H9 (cell line): ENCODE measurements around the gene MRPL36. TPM values are rescaled to one million over a fixed set of nuclear protein-coding genes. Genes with fewer than 3 reads are reported as not detected.

Experiments used
- DNase-seq: peaks from one replicate; pipeline ENCODE4 v3.0.0-alpha.2; 2017
- H2AFZ ChIP-seq: one replicate; pipeline ENCODE4 v1.6.1; 2013; ENCODE audit warnings: mild to moderate bottlenecking, low read length, control low read depth, moderate library complexity
- H2AK5ac ChIP-seq: 2 replicates; pipeline ENCODE4 v1.6.1; 2013; ENCODE audit warnings: low read length, control low read depth, mixed read lengths; ENCODE audit not compliant: insufficient read length
- H2BK120ac ChIP-seq: one replicate; pipeline ENCODE4 v1.6.1; 2013; ENCODE audit warnings: low read depth, mild to moderate bottlenecking, low read length, control low read depth, inconsistent platforms; ENCODE audit not compliant: poor library complexity, severe bottlenecking
- H2BK12ac ChIP-seq: 2 replicates; pipeline ENCODE4 v1.6.1; 2013; ENCODE audit warnings: low read length, control low read depth, mixed read lengths, low read depth; ENCODE audit not compliant: insufficient read length
- H2BK15ac ChIP-seq: 2 replicates; pipeline ENCODE4 v1.6.1; 2013; ENCODE audit warnings: low read depth, low read length, control low read depth
- H2BK20ac ChIP-seq: one replicate; pipeline ENCODE4 v1.6.1; 2013; ENCODE audit warnings: low read depth, mild to moderate bottlenecking, low read length, control low read depth, inconsistent platforms; ENCODE audit not compliant: poor library complexity, severe bottlenecking
- H2BK5ac ChIP-seq: 2 replicates; pipeline ENCODE4 v1.6.1; 2013; ENCODE audit warnings: low read length, control low read depth, mixed read lengths; ENCODE audit not compliant: insufficient read length
- H3K14ac ChIP-seq: 2 replicates; pipeline ENCODE4 v1.6.1; 2013; ENCODE audit warnings: low read length, control low read depth; ENCODE audit not compliant: insufficient read depth
- H3K18ac ChIP-seq: 2 replicates; pipeline ENCODE4 v1.6.1; 2013; ENCODE audit warnings: low read depth, mild to moderate bottlenecking, mixed read lengths, low read length, control low read depth; ENCODE audit not compliant: insufficient read length
- H3K23ac ChIP-seq: 2 replicates; pipeline ENCODE4 v1.6.1; 2013; ENCODE audit warnings: low read length, control low read depth, mixed read lengths, low read depth; ENCODE audit not compliant: insufficient read length
- H3K23me2 ChIP-seq: 2 replicates; pipeline ENCODE4 v1.6.1; 2013; ENCODE audit warnings: low read depth, mild to moderate bottlenecking, mixed read lengths, low read length, control low read depth; ENCODE audit not compliant: insufficient read length, poor library complexity, severe bottlenecking
- H3K27ac ChIP-seq: 2 replicates; pipeline ENCODE4 v1.5.1; 2013; ENCODE audit warnings: low read length, control low read depth, mixed read lengths, low read depth; ENCODE audit not compliant: insufficient read length
- H3K27me3 ChIP-seq: 2 replicates; pipeline ENCODE4 v1.6.1; 2013; ENCODE audit warnings: low read length, control low read depth, inconsistent platforms; ENCODE audit not compliant: insufficient read depth
- H3K4ac ChIP-seq: 2 replicates; pipeline ENCODE4 v1.6.1; 2013; ENCODE audit warnings: low read depth, mild to moderate bottlenecking, control low read depth, inconsistent platforms, low read length, moderate library complexity
- H3K4me1 ChIP-seq: 2 replicates; pipeline ENCODE4 v1.6.1; 2013; ENCODE audit warnings: low read length, control low read depth, inconsistent platforms; ENCODE audit not compliant: insufficient read depth
- H3K4me2 ChIP-seq: 2 replicates; pipeline ENCODE4 v1.6.1; 2013; ENCODE audit warnings: low read length, control low read depth, mixed read lengths; ENCODE audit not compliant: insufficient read length, insufficient read depth
- H3K56ac ChIP-seq: 2 replicates; pipeline ENCODE4 v1.6.1; 2013; ENCODE audit warnings: low read depth, mild to moderate bottlenecking, mixed read lengths, low read length, control low read depth; ENCODE audit not compliant: insufficient read length
- H3K79me1 ChIP-seq: 2 replicates; pipeline ENCODE4 v1.6.1; 2013; ENCODE audit warnings: low read depth, mild to moderate bottlenecking, moderate library complexity, low read length, control low read depth, inconsistent platforms; ENCODE audit not compliant: insufficient read depth, poor library complexity, severe bottlenecking
- H3K79me2 ChIP-seq: 2 replicates; pipeline ENCODE4 v1.6.1; 2013; ENCODE audit warnings: low read length, control low read depth, inconsistent platforms; ENCODE audit not compliant: insufficient read depth
- H3K9ac ChIP-seq: 2 replicates; pipeline ENCODE4 v1.6.1; 2013; ENCODE audit warnings: low read length, control low read depth, mixed read lengths; ENCODE audit not compliant: insufficient read length; ENCODE audit errors: extremely low read depth
- H3K9me3 ChIP-seq: one replicate; pipeline ENCODE4 v1.6.1; 2013; ENCODE audit warnings: low read depth, low read length, inconsistent platforms; ENCODE audit not compliant: control insufficient read depth
- H3T11ph ChIP-seq: one replicate; pipeline ENCODE4 v1.6.1; 2013; ENCODE audit warnings: mild to moderate bottlenecking, low read length, control low read depth, inconsistent platforms
- H4K20me1 ChIP-seq: one replicate; pipeline ENCODE4 v1.6.1; 2013; ENCODE audit not compliant: control insufficient read depth, insufficient read length, insufficient read depth
- H4K5ac ChIP-seq: 2 replicates; pipeline ENCODE4 v1.6.1; 2013; ENCODE audit warnings: low read depth, mild to moderate bottlenecking, mixed read lengths, low read length, control low read depth; ENCODE audit not compliant: insufficient read length
- H4K8ac ChIP-seq: replicated peaks from 2 replicates; pipeline ENCODE4 v1.6.1; 2013; ENCODE audit warnings: low read length, control low read depth, mixed read lengths, low read depth; ENCODE audit not compliant: insufficient read length
- H4K91ac ChIP-seq: 2 replicates; pipeline ENCODE4 v1.6.1; 2013; ENCODE audit warnings: low read depth, mild to moderate bottlenecking, moderate library complexity, mixed read lengths, low read length, control low read depth; ENCODE audit not compliant: insufficient read length
- H3K27ac Mint-ChIP-seq, 3 experiments: 2 replicates in 2 of 3; 3 replicates in 1 of 3; pipeline ENCODE4 v1.8.0; 2020 to 2021; ENCODE audit warnings: mixed read lengths in 3 of 3, mild to moderate bottlenecking in 1 of 3, moderate library complexity in 1 of 3
- H3K27me3 Mint-ChIP-seq: 2 replicates; pipeline ENCODE4 v1.8.0; 2021; ENCODE audit warnings: low read depth, mild to moderate bottlenecking, moderate library complexity, mixed read lengths
- H3K36me3 Mint-ChIP-seq, 3 experiments: 2 replicates in 2 of 3; 3 replicates in 1 of 3; pipeline ENCODE4 v1.8.0; 2020 to 2021; ENCODE audit warnings: low read depth in 3 of 3, mixed read lengths in 3 of 3; ENCODE audit not compliant: insufficient read depth in 1 of 3
- H3K4me1 Mint-ChIP-seq, 2 experiments: 2 replicates each; pipeline ENCODE4 v1.8.0; 2020; ENCODE audit warnings: mixed read lengths in 2 of 2
- H3K4me3 Mint-ChIP-seq, 2 experiments: 2 replicates in 1 of 2; 3 replicates in 1 of 2; pipeline ENCODE4 v1.8.0; 2020 to 2021; ENCODE audit warnings: mild to moderate bottlenecking in 2 of 2, mixed read lengths in 2 of 2, moderate library complexity in 1 of 2
- H3K9me3 Mint-ChIP-seq, 2 experiments: 2 replicates in 1 of 2; 3 replicates in 1 of 2; pipeline ENCODE4 v1.8.0; 2020; ENCODE audit warnings: mild to moderate bottlenecking in 2 of 2, mixed read lengths in 2 of 2, moderate library complexity in 1 of 2
- CTCF ChIP-seq: fragments of 200-600 bp; sonication (generic); conservative IDR thresholded peaks from 3 replicates; pipeline ENCODE4 v1.8.0; 2021; ENCODE audit warnings: antibody characterized with exemption, mild to moderate bottlenecking
- WGBS: extraction: QIAGEN DNeasy Blood & Tissue Kit; methylation state at CpG from one replicate; pipeline ENCODE4 v1.1.7; 2013; ENCODE audit warnings: missing lambda C conversion rate, low lambda C conversion rate, mixed read lengths; ENCODE audit not compliant: insufficient read length; ENCODE audit errors: extremely low coverage; 5-methylcytosine and 5-hydroxymethylcytosine counted together
- total RNA-seq: library from RNA; stranded (reverse); gene quantifications from 2 replicates; pipeline ENCODE4 v1.2.1, GENCODE V29; 2021

MRPL36 gene
- total RNA-seq, 1 experiment from 2014 or later, result 67.3 TPM

DNA sequence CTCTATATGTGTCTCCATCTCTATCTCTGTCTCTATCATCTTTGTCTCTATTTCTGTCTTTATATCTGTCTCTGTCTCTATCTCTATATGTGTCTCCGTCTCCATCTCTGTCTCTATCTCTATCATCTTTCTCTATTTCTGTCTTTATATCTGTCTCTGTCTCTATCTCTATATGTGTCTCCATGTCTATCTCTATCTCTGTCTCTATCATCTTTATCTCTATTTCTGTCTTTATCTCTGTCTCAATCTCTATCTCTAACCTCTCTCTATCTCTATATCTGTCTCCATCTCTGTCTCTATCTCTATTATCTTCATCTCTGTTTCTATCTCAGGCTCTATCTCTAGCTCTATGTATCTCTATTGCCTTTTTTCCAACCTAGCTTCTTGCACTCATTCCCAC is 46.1 kb upstream of the MRPL36 start:
- no peak overlapping the region for H3K14ac ChIP-seq
- no peak overlapping the region for H3K18ac ChIP-seq
- H3K4me2 ChIP-seq, result no peak overlapping the region
- H2AK5ac ChIP-seq, result no peak overlapping the region
- no peak for DNase-seq
- no peaks in the 10 kb centered on the region for H3K9me3 ChIP-seq
- H3T11ph ChIP-seq, result no peak overlapping the region
- H4K20me1 ChIP-seq, result no peaks in the 10 kb centered on the region
- H3K79me1 ChIP-seq, result no peaks in the 10 kb centered on the region
- no peak overlapping the region for H2AFZ ChIP-seq
- H3K27me3 ChIP-seq, result peaks cover 22% of the 10 kb centered on the region; the same call in 1 of the 2 replicates
- no peak overlapping the region for H2BK20ac ChIP-seq
- H3K27ac ChIP-seq, result no peak overlapping the region
- no CpG with 5 or more reads among the region's 1 CpG for WGBS
- no peak overlapping the region for H3K27ac Mint-ChIP-seq
- no peak overlapping the region for H3K4ac ChIP-seq
- H4K5ac ChIP-seq, result no peak overlapping the region
- H4K91ac ChIP-seq, result no peak overlapping the region
- H3K4me1 Mint-ChIP-seq, result peaks cover 9 to 10% of the 10 kb centered on the region in 2 experiments
- H3K4me1 ChIP-seq, result peaks cover 2% of the 10 kb centered on the region; the same call in 1 of the 2 replicates
- H3K56ac ChIP-seq, result no peak overlapping the region
- no peak overlapping the region for H2BK12ac ChIP-seq
- H3K23me2 ChIP-seq, result no peaks in the 10 kb centered on the region
- no peak overlapping the region for H3K9ac ChIP-seq
- no peak overlapping the region for H2BK5ac ChIP-seq
- H3K9me3 Mint-ChIP-seq, result no peaks in the 10 kb centered on the region
- no peak for TF ChIP-seq CTCF
- H2BK120ac ChIP-seq, result no peak overlapping the region
- H2BK15ac ChIP-seq, result no peak overlapping the region
- H3K4me3 Mint-ChIP-seq, result no peak overlapping the region
- no peaks in the 10 kb centered on the region; a peak in 1 of 7 replicates for H3K36me3 Mint-ChIP-seq
- H4K8ac ChIP-seq, result no peak overlapping the region
- no peak overlapping the region for H3K23ac ChIP-seq
- H3K27me3 Mint-ChIP-seq, result peaks cover 50% of the 10 kb centered on the region
- no peaks in the 10 kb centered on the region for H3K79me2 ChIP-seq
